ENCODE data around the gene HSD17B4.

Gene HSD17B4, protein sequence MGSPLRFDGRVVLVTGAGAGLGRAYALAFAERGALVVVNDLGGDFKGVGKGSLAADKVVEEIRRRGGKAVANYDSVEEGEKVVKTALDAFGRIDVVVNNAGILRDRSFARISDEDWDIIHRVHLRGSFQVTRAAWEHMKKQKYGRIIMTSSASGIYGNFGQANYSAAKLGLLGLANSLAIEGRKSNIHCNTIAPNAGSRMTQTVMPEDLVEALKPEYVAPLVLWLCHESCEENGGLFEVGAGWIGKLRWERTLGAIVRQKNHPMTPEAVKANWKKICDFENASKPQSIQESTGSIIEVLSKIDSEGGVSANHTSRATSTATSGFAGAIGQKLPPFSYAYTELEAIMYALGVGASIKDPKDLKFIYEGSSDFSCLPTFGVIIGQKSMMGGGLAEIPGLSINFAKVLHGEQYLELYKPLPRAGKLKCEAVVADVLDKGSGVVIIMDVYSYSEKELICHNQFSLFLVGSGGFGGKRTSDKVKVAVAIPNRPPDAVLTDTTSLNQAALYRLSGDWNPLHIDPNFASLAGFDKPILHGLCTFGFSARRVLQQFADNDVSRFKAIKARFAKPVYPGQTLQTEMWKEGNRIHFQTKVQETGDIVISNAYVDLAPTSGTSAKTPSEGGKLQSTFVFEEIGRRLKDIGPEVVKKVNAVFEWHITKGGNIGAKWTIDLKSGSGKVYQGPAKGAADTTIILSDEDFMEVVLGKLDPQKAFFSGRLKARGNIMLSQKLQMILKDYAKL

DNA sequence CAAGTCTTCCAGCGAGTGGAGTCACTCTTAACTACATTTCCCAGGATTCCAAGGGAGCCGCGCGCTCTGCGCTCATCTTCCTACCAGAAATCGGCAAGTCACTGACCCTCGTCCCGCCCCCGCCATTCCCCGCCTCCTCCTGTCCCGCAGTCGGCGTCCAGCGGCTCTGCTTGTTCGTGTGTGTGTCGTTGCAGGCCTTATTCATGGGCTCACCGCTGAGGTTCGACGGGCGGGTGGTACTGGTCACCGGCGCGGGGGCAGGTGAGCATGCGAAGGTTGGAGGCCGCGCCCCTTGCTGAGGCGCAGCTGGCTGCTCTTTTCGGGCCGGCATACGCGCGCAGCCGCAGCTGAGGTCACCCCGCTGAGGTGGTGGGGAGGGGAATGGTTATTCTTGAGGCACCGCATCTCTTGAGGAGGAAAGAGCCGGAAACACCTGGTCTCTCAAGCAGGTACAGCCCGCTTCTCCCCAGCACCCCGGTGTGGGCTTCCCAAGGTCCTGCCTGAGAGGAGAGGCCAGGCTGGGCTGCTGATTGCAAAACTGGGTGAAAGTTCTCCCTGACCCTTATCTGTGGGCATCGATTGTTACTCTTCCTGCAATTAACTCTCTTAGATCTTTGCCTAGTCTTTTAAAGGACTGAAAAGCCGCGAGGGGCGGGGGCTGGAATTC is at the start of gene HSD17B4:
TSS of gene HSD17B4 (plus strand) at position 125 of the 667 bp plus-strand sequence. CDS start at position 204, 79 bp downstream.
- in situ Hi-C loops (cut with HindIII; ENCODE audit: low sequenced_read_pairs) = no loop called here
- peak within 1 kb of the TSS; percentile 70 for H3K4me3 ChIP-seq (ENCODE audit: low read depth, low read length)
- TF ChIP-seq CTCF (IDR thresholded peaks at IDR 0.05; ENCODE audit: low read depth, low read length) = no peak
- DNase-seq (ENCODE audit: low read depth, low spot score) = peak; percentile 92

DNA sequence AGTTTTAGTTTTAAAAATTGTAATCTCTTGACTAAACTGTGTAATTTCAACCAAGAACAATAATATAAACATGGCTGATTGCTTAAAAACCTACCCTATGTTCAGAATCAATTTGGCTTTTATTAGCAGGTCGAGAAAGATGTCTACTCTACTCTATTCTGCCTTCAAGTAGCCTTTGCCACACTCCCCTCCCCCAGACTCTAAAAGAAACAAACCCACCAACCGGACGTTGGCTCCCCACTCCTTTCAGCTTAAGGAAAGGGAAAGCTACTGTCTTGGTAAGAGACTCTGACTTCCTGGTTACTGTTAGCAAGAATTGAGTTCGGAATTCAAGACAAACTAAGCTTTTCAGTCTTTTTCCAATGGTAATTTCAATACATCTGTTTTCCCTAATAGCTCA is 49.7 kb upstream of the HSD17B4 start:
- H3K4me3 ChIP-seq (ENCODE audit: low read depth, low read length) = no peak overlapping the region
- in situ Hi-C loops (cut with HindIII; ENCODE audit: low sequenced_read_pairs) = no loop called here
- TF ChIP-seq CTCF (IDR thresholded peaks at IDR 0.05; ENCODE audit: low read depth, low read length) = no peak

DNA sequence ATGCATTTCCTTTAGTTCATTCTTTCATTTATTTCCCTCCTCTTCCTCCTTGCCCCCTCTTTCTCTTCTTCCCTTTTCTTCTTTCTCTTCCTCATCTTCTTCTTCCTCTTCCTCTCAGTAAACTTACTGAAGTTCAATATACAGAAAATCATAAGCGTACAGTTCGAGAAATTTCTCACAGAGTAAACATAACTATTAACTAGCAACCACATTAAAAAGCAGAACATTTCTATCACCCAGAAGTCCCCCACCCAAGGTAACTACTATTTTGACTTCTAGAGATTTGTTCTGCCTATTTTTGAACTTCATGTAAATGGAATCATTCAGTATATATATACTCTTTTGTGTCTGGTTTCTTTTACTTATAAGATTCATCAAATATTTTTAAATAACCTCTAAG is 48.3 kb upstream of the HSD17B4 start:
- TF ChIP-seq CTCF (IDR thresholded peaks at IDR 0.05; ENCODE audit: low read depth, low read length) = no peak
- in situ Hi-C loops (cut with HindIII; ENCODE audit: low sequenced_read_pairs) = no loop called here
- no peak for DNase-seq (ENCODE audit: low read depth, low spot score)
- no peak overlapping the region for H3K4me3 ChIP-seq (ENCODE audit: low read depth, low read length)

More for the DNA sequence above, 49.7 kb upstream of the HSD17B4 start:
- DNase-seq (ENCODE audit: low read depth, low spot score) = no peak

DNA sequence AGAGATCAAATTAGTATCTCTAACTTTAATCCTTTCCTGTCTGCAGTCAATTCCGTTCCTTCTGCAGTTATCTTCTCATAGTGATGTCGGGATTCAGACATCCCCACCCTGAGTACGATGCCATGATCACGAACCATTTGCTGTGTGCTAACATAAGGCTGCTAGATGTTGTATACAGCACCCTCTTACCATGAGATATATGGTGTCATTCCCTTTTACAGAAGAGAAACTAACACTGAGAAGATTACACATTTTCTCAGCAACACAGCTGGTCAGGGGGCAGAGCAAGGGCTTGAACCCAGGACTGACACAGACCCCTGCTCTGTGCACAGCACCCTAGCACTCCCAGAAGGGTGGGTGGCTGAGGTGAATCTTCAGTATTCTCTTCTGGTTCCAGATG is 46.9 kb upstream of the HSD17B4 start:
- TF ChIP-seq CTCF (IDR thresholded peaks at IDR 0.05; ENCODE audit: low read depth, low read length) = no peak
- in situ Hi-C loops (cut with HindIII; ENCODE audit: low sequenced_read_pairs) = no loop called here
- no peak overlapping the region for H3K4me3 ChIP-seq (ENCODE audit: low read depth, low read length)
- DNase-seq (ENCODE audit: low read depth, low spot score) = no peak

DNA sequence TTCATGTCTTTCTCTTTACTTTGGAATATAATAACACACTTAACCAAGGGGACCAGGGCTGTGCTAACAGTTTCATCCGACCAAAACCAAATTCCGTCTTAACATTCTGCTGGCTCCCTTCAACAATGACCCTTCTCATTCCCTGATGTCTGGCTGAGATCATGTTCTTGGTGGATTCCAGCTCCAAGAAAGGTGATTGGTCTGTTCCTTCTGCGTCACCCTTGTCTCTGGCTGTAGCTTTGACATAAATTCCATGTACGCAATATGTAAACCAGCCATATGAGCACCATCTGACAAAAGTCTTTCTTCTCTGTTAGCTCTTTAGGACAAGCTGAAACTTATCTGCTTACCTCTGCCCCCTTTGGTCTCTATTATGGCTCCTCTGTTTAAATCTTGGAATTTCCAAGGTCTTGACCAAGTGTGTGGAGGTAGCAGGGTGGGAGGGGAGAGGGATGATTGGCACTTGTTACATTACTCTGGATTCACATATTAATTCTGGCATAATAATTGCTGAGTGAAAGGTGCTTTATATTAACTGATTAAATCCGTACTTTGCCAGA is 45.7 kb upstream of the HSD17B4 start:
- in situ Hi-C loops (cut with HindIII; ENCODE audit: low sequenced_read_pairs) = no loop called here
- no peak for TF ChIP-seq CTCF (IDR thresholded peaks at IDR 0.05; ENCODE audit: low read depth, low read length)
- no peak for DNase-seq (ENCODE audit: low read depth, low spot score)
- no peak overlapping the region for H3K4me3 ChIP-seq (ENCODE audit: low read depth, low read length)

DNA sequence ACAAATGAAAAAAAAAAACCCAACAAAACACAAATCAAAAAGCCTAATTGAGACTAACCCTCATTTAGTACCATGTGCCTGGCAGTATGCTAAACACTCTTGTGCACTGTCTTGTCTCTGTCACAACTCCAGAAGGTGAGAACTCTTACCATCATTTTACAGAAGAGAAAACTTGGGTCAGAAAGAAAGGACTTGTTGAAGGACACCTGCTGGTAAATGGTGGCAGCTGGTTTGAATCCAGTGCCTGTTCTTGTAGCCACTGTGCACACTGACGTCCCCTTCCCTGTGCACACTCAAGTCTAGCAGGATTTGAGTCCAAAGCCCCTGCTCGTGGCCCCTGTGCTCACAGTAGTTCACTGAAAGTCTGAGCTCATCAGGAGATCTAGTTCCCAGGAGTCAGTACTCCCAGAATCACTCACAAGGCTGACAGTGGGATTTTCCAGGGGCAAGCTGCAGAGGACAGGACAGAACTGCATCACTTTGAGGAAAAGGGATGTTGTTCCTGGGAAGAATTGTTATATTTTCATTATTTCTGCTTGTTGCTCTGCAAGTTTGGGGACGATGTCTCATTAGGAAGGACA is 43.0 kb upstream of the HSD17B4 start:
- in situ Hi-C loops (cut with HindIII; ENCODE audit: low sequenced_read_pairs) = no loop called here

More for the DNA sequence above, 43.0 kb upstream of the HSD17B4 start:
- TF ChIP-seq CTCF (IDR thresholded peaks at IDR 0.05; ENCODE audit: low read depth, low read length) = no peak
- DNase-seq (ENCODE audit: low read depth, low spot score) = no peak
- no peak overlapping the region for H3K4me3 ChIP-seq (ENCODE audit: low read depth, low read length)
